HG03442 (cell line): ENCODE data around the gene FUNDC2.

Experiments used
- ATAC-seq: cut with Tn5 transposase; IDR thresholded peaks from one replicate; pipeline ENCODE4 v1.9.1; 2021; ENCODE audit warnings: mild to moderate bottlenecking, moderate library complexity; ENCODE audit not compliant: unreplicated experiment

Gene FUNDC2

GRCh38 chrX:155069414-155069813 lies 42.8 kb downstream of the FUNDC2 start:
- no peak for ATAC-seq

GRCh38 chrX:155070038-155070437 lies 43.4 kb downstream of the FUNDC2 start:
- no peak for ATAC-seq

GRCh38 chrX:155070663-155070974 lies 44.0 kb downstream of the FUNDC2 start:
- peak; percentile 19 for ATAC-seq

- peak; percentile 85 for ATAC-seq
Measured at GRCh38 chrX:155070975-155071693, 44.5 kb downstream of the FUNDC2 start, which contains the start of the genes BRCC3, CMC4 and MTCP1. BRCC3 (plus strand) TSS chrX:155071508; CDS start chrX:155071528, 20 bp downstream. CMC4 (minus strand) TSS chrX:155071136; CDS start chrX:155064023, 7,113 bp downstream. MTCP1 (minus strand) TSS chrX:155071136; CDS start chrX:155066010, 5,126 bp downstream.

- ATAC-seq = peak; percentile 5
Measured at GRCh38 chrX:155071694-155072280, 45.1 kb downstream of the FUNDC2 start.

- ATAC-seq = no peak
Measured at GRCh38 chrX:155086202-155086840, 59.7 kb downstream of the FUNDC2 start.

GRCh38 chrX:155086961-155087735 lies 60.5 kb downstream of the FUNDC2 start:
- no peak for ATAC-seq

GRCh38 chrX:155094468-155095061 lies 67.9 kb downstream of the FUNDC2 start:
- ATAC-seq = no peak

- no peak for ATAC-seq
Measured at GRCh38 chrX:155105919-155106318, 79.3 kb downstream of the FUNDC2 start.

GRCh38 chrX:155108427-155108826 lies 81.8 kb downstream of the FUNDC2 start:
- no peak for ATAC-seq
